Lower leg skin (tissue), 3 donors: ENCODE measurements around the gene SLC2A8.

Experiments
- CTCF ChIP-seq, 3 donors: fragments of 450-650 bp; IDR thresholded peaks; one replicate each; pipeline ENCODE4 v1.5.1; 2016; ENCODE audit warnings: antibody characterized with exemption in 3 of 3, mild to moderate bottlenecking in 3 of 3, moderate library complexity in 2 of 3
- POLR2A ChIP-seq, 2 donors: fragments of 450-650 bp; IDR thresholded peaks; one replicate each; pipeline ENCODE4 v1.6.1; 2016 to 2017; ENCODE audit warnings: antibody characterized with exemption in 2 of 2, mild to moderate bottlenecking in 1 of 2, moderate library complexity in 1 of 2

- TF ChIP-seq POLR2A (IDR thresholded peaks at IDR 0.05) (no peak), CTCF (IDR thresholded peaks at IDR 0.05) (no peak)
Observed at GRCh38 chr9:127448112-127448805, 51.3 kb downstream of the SLC2A8 start.
